Activated B cell treated with CpG ODN at 0.5 μM for 24 hours (primary cell): ENCODE measurements around the gene IFI44L. TPM values are rescaled to one million over a fixed set of nuclear protein-coding genes. Genes with fewer than 3 reads are reported as not detected.

ENCODE experiments used
- ATAC-seq: fragments of 200-7000 bp; cut with Tn5 transposase; one replicate; pipeline ENCODE4 v1.10.0; 2021; ENCODE audit warnings: low read depth, mild to moderate bottlenecking, moderate library complexity
- CTCF ChIA-PET: fragments of 350-600 bp; sonication (Branson Sonifier 250); formaldehyde crosslinking; loops from one replicate; lab custom pipeline; 2021; ENCODE audit warnings: antibody characterized with exemption; lab: Charles Lee
- POLR2A ChIA-PET: fragments of 350-600 bp; sonication (Branson Sonifier 250); formaldehyde crosslinking; loops from one replicate; lab custom pipeline; 2021; ENCODE audit warnings: antibody characterized with exemption; lab: Charles Lee
- DNase-seq: peaks from one replicate; pipeline ENCODE4 v3.0.0; 2022
- H3K27ac Mint-ChIP-seq: one replicate; pipeline ENCODE4 v1.8.0; 2020; ENCODE audit warnings: mixed read lengths
- H3K27me3 Mint-ChIP-seq: one replicate; pipeline ENCODE4 v1.8.0; 2021; ENCODE audit warnings: mixed read lengths
- H3K36me3 Mint-ChIP-seq: one replicate; pipeline ENCODE4 v1.8.0; 2021; ENCODE audit warnings: low read depth, mixed read lengths
- H3K4me1 Mint-ChIP-seq: one replicate; pipeline ENCODE4 v1.8.0; 2021; ENCODE audit warnings: mixed read lengths
- H3K4me3 Mint-ChIP-seq: one replicate; pipeline ENCODE4 v1.8.0; 2020; ENCODE audit warnings: mild to moderate bottlenecking, mixed read lengths
- H3K9me3 Mint-ChIP-seq: one replicate; pipeline ENCODE4 v1.8.0; 2020; ENCODE audit warnings: mixed read lengths
- CTCF ChIP-seq: fragments of 200-600 bp; IDR thresholded peaks from one replicate; pipeline ENCODE4 v1.8.0; 2022; ENCODE audit warnings: antibody characterized with exemption, mild to moderate bottlenecking
- intact Hi-C: fragments of 100-400 bp; cut with micrococcal nuclease; formaldehyde crosslinking; loops from one replicate; pipeline ENCODE4 v1.15.1; 2024
- total RNA-seq: library from RNA; stranded (reverse); gene quantifications from 2 replicates; pipeline ENCODE4 v1.2.3, GENCODE V29; 2022

Gene IFI44L
- total RNA-seq = 3.6 and 5.0 TPM in 2 replicates

DNA sequence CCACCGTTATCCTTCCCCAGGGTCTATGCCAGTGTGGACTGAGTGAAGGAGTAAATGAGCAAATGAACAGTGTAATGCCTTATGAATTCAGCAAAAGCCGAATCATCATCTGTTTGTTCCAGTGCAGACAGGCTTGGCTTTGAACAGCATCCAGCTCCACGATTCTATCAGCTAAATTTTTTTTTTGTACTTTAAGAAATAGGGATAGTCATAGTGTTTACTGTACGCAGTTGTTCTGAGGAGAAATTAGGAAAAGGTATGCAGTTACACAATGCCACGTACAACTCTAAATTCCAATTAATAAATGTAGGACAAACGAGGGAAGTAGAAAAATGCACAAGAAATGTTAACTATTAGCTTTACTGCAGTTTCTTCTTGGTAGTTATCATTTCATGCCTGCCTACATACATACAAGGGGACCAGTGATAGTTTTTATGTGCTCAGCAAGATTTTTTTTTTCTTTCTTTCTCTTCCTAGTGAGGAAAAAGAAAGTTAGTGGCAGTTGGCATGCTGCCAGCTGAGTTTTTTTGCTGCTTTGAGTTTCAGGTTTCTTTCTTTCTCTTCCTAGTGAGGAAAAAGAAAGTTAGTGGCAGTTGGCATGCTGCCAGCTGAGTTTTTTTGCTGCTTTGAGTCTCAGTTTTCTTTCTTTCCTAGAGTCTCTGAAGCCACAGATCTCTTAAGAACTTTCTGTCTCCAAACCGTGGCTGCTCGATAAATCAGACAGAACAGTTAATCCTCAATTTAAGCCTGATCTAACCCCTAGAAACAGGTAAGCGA is at the start of gene IFI44L:
Gene IFI44L, plus strand, starts transcription at position 646 of the 777 bp plus-strand sequence. CDS start 7,468 bp downstream, outside the sequence.
- H3K4me3 Mint-ChIP-seq = peak within 1 kb of the TSS; percentile 55
- H3K9me3 Mint-ChIP-seq = no peaks in the 10 kb centered on the region
- intact Hi-C loops = loop anchor here (1.0 to 5.0 kb wide), 2 partner anchors 29 to 473 kb away; partner anchors contain the start of gene IFI44
- no peak for TF ChIP-seq CTCF
- POLR2A ChIA-PET = interaction anchor here (1.0 to 1.2 kb wide), 2 partner anchors 17 to 30 kb away, joined by 3 to 5 read pairs; partner anchors contain the start of gene IFI44
- peaks cover 47% of the 10 kb centered on the region for H3K4me1 Mint-ChIP-seq
- H3K27me3 Mint-ChIP-seq = no peaks in the 10 kb centered on the region
- ATAC-seq (peak; percentile 25), DNase-seq (no peak)
- no peaks in the 10 kb centered on the region for H3K36me3 Mint-ChIP-seq
- H3K27ac Mint-ChIP-seq = peak within 1 kb of the TSS; percentile 61
- CTCF ChIA-PET = interaction anchor here (0.8 to 2.4 kb wide), 4 partner anchors 12 to 57 kb away, joined by 3 to 13 read pairs (median 4); partner anchors contain the start of gene IFI44

- Mint-ChIP-seq H3K4me3 (no peak overlapping the region), H3K4me1 (no peaks in the 10 kb centered on the region), H3K27ac (no peak overlapping the region), H3K27me3 (no peaks in the 10 kb centered on the region), H3K36me3 (no peaks in the 10 kb centered on the region), H3K9me3 (no peaks in the 10 kb centered on the region)
- ATAC-seq (no peak), DNase-seq (no peak)
- no peak for TF ChIP-seq CTCF
- ChIA-PET POLR2A (no interaction called here), CTCF (no interaction called here)
- intact Hi-C loops = no loop called here
Observed at GRCh38 chr1:78570539-78570938, 49.7 kb upstream of the IFI44L start.

GRCh38 chr1:78577257-78578100 is 42.8 kb upstream of the IFI44L start:
- DNase-seq = no peak
- no peak for ATAC-seq
- H3K27ac Mint-ChIP-seq = no peak overlapping the region
- TF ChIP-seq CTCF = no peak
- no peaks in the 10 kb centered on the region for H3K36me3 Mint-ChIP-seq
- POLR2A ChIA-PET = no interaction called here
- intact Hi-C loops = no loop called here
- no peaks in the 10 kb centered on the region for H3K4me1 Mint-ChIP-seq
- CTCF ChIA-PET = no interaction called here
- no peaks in the 10 kb centered on the region for H3K9me3 Mint-ChIP-seq
- H3K4me3 Mint-ChIP-seq = no peak overlapping the region
- no peaks in the 10 kb centered on the region for H3K27me3 Mint-ChIP-seq

DNA sequence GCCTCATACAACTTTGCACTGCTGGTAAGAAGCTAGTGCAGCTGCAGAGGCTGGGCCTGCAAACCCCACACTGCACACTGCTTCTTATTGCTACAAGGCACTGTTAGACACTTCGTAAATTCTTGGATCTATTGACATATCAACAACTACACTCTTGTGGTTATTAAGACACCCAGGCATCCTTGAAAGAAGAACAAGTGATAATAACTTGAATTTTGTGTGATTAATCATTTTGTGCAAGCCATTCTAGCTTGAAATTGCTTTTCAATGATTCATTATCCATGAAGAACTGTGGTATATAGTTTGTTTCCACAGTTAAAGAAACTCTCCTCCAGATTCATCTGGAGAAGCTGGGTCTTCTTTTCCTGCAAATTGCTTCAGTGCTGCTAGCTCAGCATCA is 33.7 kb upstream of the IFI44L start:
- no peak for DNase-seq
- no peak for TF ChIP-seq CTCF
- Mint-ChIP-seq H3K27ac (no peak overlapping the region), H3K27me3 (no peaks in the 10 kb centered on the region), H3K36me3 (no peaks in the 10 kb centered on the region), H3K4me3 (no peak overlapping the region), H3K9me3 (no peaks in the 10 kb centered on the region), H3K4me1 (no peaks in the 10 kb centered on the region)
- ATAC-seq = no peak
- ChIA-PET POLR2A (no interaction called here), CTCF (no interaction called here)
- intact Hi-C loops = no loop called here

DNA sequence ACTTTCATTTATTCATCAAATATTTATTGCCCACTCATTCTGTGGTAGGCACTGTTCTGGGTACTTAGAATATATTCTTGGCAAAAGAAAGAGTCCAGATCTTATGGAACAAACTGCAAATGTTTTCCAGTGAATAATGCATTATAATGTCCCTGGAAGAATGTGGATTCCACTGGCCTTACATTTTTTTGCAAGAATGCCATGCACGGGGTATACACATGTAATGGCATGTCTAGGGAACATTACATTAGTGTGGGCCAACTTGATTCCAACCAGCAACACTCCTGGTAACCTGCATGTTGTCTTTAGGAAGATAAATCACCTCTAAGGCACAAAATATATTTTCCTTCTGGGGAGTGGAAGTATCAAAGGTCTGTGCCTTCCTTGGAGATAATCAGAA is 33.0 kb upstream of the IFI44L start:
- ATAC-seq (no peak), DNase-seq (no peak)
- TF ChIP-seq CTCF = no peak
- H3K27ac Mint-ChIP-seq = no peak overlapping the region
- H3K36me3 Mint-ChIP-seq = no peaks in the 10 kb centered on the region
- H3K4me3 Mint-ChIP-seq = no peak overlapping the region
- ChIA-PET CTCF (no interaction called here), POLR2A (no interaction called here)
- peaks cover 1% of the 10 kb centered on the region for H3K27me3 Mint-ChIP-seq
- no peaks in the 10 kb centered on the region for H3K9me3 Mint-ChIP-seq
- intact Hi-C loops = no loop called here
- H3K4me1 Mint-ChIP-seq = no peaks in the 10 kb centered on the region
